HepG2 (cell line): ENCODE measurements around the gene CEBPE. TPM values are rescaled to one million over a fixed set of nuclear protein-coding genes. Genes with fewer than 3 reads are reported as not detected.
A peak's percentile ranks its signal among the peaks of the same experiment; 100 is the strongest.

Source experiments
- ATAC-seq: fragments of 200-7000 bp; cut with Tn5 transposase; 3 replicates; pipeline ENCODE4 v1.9.1; 2020; ENCODE audit warnings: mild to moderate bottlenecking, moderate library complexity
- BruUV-seq: library from RNA; stranded (reverse); fragments of 400-500 nt; replicated peaks from 2 replicates; lab custom pipeline; 2021; lab: Mats Ljungman, UMichigan
- CTCF ChIA-PET: fragments of 300-600 bp; formaldehyde crosslinking; extraction: SDS; loops from one replicate; lab custom pipeline; 2021; ENCODE audit warnings: low total read pairs, inconsistent platforms, low intra/inter-chr PET ratio; lab: Yijun Ruan, JAX
- POLR2A ChIA-PET: fragments of 350-600 bp; sonication (Branson Sonifier 250); formaldehyde crosslinking; loops from one replicate; lab custom pipeline; 2020; ENCODE audit warnings: antibody characterized with exemption, inconsistent platforms; lab: Yijun Ruan, JAX
- DNase-seq: peaks from one replicate; pipeline ENCODE4 v3.0.0-alpha.2; 2015; ENCODE audit warnings: low spot score
- FAIRE-seq: peaks from 3 replicates; lab custom pipeline; 2011; peaks lifted over from hg19 to GRCh38; lab: Jason Lieb, UNC
- H2AFZ ChIP-seq: one replicate; pipeline ENCODE4 v1.6.1; 2011; ENCODE audit warnings: low read length, inconsistent platforms
- H3K27ac ChIP-seq: fragments of 300-600 bp; 3 replicates; pipeline ENCODE4 v1.8.0; 2011; ENCODE audit warnings: mixed run types, mild to moderate bottlenecking, mixed read lengths, low read length, inconsistent platforms; ENCODE audit not compliant: insufficient read depth; ENCODE audit errors: extremely low read length
- H3K27me3 ChIP-seq, 2 experiments: fragments of 200-600 bp in 1 of 2; 2 replicates in 1 of 2; 3 replicates in 1 of 2; pipeline versions ENCODE4 v1.6.0 to v1.8.0; 2011; ENCODE audit warnings: low read length in 2 of 2, mild to moderate bottlenecking in 2 of 2, moderate library complexity in 2 of 2, inconsistent platforms in 1 of 2; ENCODE audit not compliant: insufficient read depth in 2 of 2, control insufficient read depth in 1 of 2
- H3K36me3 ChIP-seq, 2 experiments: fragments of 200-600 bp in 1 of 2; replicated peaks in 1 of 2; 2 replicates in 1 of 2; 3 replicates in 1 of 2; pipeline versions ENCODE4 v1.5.1 to v1.8.0; 2011; ENCODE audit warnings: low read length in 2 of 2, inconsistent platforms in 1 of 2; ENCODE audit not compliant: insufficient read depth in 2 of 2, control insufficient read depth in 1 of 2
- H3K4me1 ChIP-seq: 2 replicates; pipeline ENCODE4 v1.5.1; 2012; ENCODE audit warnings: low read length, inconsistent platforms; ENCODE audit not compliant: insufficient read depth
- H3K4me2 ChIP-seq: 2 replicates; pipeline ENCODE4 v1.6.0; 2011; ENCODE audit warnings: low read depth, low read length, inconsistent platforms
- H3K4me3 ChIP-seq, 3 experiments: fragments of 200-600 bp in 1 of 3; sonication (generic), shearing (Covaris generic) in 1 of 3; replicated peaks in 1 of 3; 2 replicates each; pipeline ENCODE4 v1.5.1; 2011 to 2016; ENCODE audit warnings: low read length in 3 of 3, inconsistent platforms in 2 of 3, low read depth in 2 of 3, mild to moderate bottlenecking in 2 of 3, control low read depth in 1 of 3, mixed read lengths in 1 of 3; ENCODE audit not compliant: insufficient read depth in 1 of 3
- H3K79me2 ChIP-seq: one replicate; pipeline ENCODE4 v1.6.1; 2011; ENCODE audit warnings: low read length, inconsistent platforms; ENCODE audit not compliant: insufficient read depth
- H3K9ac ChIP-seq: 2 replicates; pipeline ENCODE4 v1.6.0; 2011; ENCODE audit warnings: mild to moderate bottlenecking, low read depth, low read length, inconsistent platforms; ENCODE audit not compliant: insufficient read depth
- H3K9me3 ChIP-seq: 2 replicates; pipeline ENCODE4 v1.5.1; 2012; ENCODE audit warnings: mild to moderate bottlenecking, low read length
- H4K20me1 ChIP-seq: 2 replicates; pipeline ENCODE4 v1.6.0; 2011; ENCODE audit warnings: inconsistent platforms, mild to moderate bottlenecking, low read length, moderate library complexity; ENCODE audit not compliant: insufficient read depth
- BRD4 ChIP-seq: sonication (generic); formaldehyde crosslinking; IDR thresholded peaks from 2 replicates; pipeline ENCODE4 v1.4.0; 2020; ENCODE audit warnings: missing genetic modification reagents
- CHD2 ChIP-seq: IDR thresholded peaks from 2 replicates; pipeline ENCODE4 v1.6.1; 2011; ENCODE audit warnings: low read depth, low read length, improper control_type of control experiment
- SMYD3 ChIP-seq: sonication (generic); formaldehyde crosslinking; IDR thresholded peaks from 2 replicates; pipeline ENCODE4 v1.8.1; 2023; ENCODE audit warnings: mild to moderate bottlenecking, missing genetic modification reagents
- SNAI1 ChIP-seq: sonication (generic); formaldehyde crosslinking; IDR thresholded peaks from 2 replicates; pipeline ENCODE4 v1.5.0; 2020; ENCODE audit warnings: mild to moderate bottlenecking, missing genetic modification reagents, borderline replicate concordance
- STAT5B ChIP-seq: sonication (generic); formaldehyde crosslinking; IDR thresholded peaks from 2 replicates; pipeline ENCODE4 v1.4.0; 2020; ENCODE audit warnings: missing genetic modification reagents
- TEAD2 ChIP-seq: sonication (generic); formaldehyde crosslinking; IDR thresholded peaks from 2 replicates; pipeline ENCODE4 v1.9.0; 2021; ENCODE audit warnings: missing genetic modification reagents
- TOE1 ChIP-seq: sonication (generic); formaldehyde crosslinking; IDR thresholded peaks from 2 replicates; pipeline ENCODE4 v1.4.0; 2020; ENCODE audit warnings: mild to moderate bottlenecking, missing genetic modification reagents
- ZHX2 ChIP-seq, 2 experiments: sonication (generic) in 1 of 2; formaldehyde crosslinking in 1 of 2; IDR thresholded peaks; 2 replicates each; pipeline versions ENCODE4 v1.6.1 to v1.9.0; 2014 to 2022; ENCODE audit warnings: antibody characterized with exemption in 1 of 2, borderline replicate concordance in 1 of 2, inconsistent platforms in 1 of 2, low read depth in 1 of 2, missing genetic modification reagents in 1 of 2
- ZNF432 ChIP-seq: sonication (generic); formaldehyde crosslinking; IDR thresholded peaks from 2 replicates; pipeline ENCODE4 v1.5.0; 2020; ENCODE audit warnings: missing genetic modification reagents, mild to moderate bottlenecking, borderline replicate concordance
- ZNF563 ChIP-seq: sonication (generic); formaldehyde crosslinking; IDR thresholded peaks from 2 replicates; pipeline ENCODE4 v1.8.0; 2022; ENCODE audit warnings: mild to moderate bottlenecking, moderate library complexity, missing genetic modification reagents
- WGBS: methylation state at CpG from one replicate; pipeline ENCODE4 v1.1.6; 2017; ENCODE audit warnings: low lambda C conversion rate; 5-methylcytosine and 5-hydroxymethylcytosine counted together
- in situ Hi-C: cut with HindIII; loops from 2 replicates; pipeline ENCODE4 v1.10.0; 2017; ENCODE audit warnings: low pct_unique_long_range_greater_than_20kb; ENCODE audit not compliant: extremely low pct_ligation_motif_present
- intact Hi-C: fragments of 100-400 bp; cut with micrococcal nuclease; formaldehyde crosslinking; loops from one replicate; pipeline ENCODE4 v1.10.0; 2022; ENCODE audit not compliant: unreplicated experiment
- polyA plus RNA-seq, 8 experiments: library from polyadenylated mRNA; depleted of rRNA in 3 of 8; stranded (reverse) in 7 of 8; unstranded in 1 of 8; fragments of >200 nt; fragmentation: Illumina TruSeq in 4 of 8; extraction: Trizol in 4 of 8; gene quantifications; 2 replicates each; pipeline versions ENCODE4 v1.2.1 to v1.2.3, GENCODE V29; 2011 to 2016; ENCODE audit warnings: low read depth in 4 of 8, missing spikeins in 1 of 8, mixed read lengths in 1 of 8; ENCODE audit not compliant: insufficient read depth in 1 of 8
- total RNA-seq, 5 experiments: library from RNA; depleted of rRNA; stranded (reverse); fragments of >200 nt; fragmentation: Illumina TruSeq; extraction: Trizol; gene quantifications; 2 replicates each; pipeline ENCODE4 v1.2.3, GENCODE V29; 2016; ENCODE audit warnings: low read depth in 1 of 5

The CEBPE gene
- total and polyA plus RNA-seq, 2 of the 13 experiments (the other 11 are each of a cell fraction or from before 2014, with no cell fraction given): 0.09 to 0.11 TPM

DNA sequence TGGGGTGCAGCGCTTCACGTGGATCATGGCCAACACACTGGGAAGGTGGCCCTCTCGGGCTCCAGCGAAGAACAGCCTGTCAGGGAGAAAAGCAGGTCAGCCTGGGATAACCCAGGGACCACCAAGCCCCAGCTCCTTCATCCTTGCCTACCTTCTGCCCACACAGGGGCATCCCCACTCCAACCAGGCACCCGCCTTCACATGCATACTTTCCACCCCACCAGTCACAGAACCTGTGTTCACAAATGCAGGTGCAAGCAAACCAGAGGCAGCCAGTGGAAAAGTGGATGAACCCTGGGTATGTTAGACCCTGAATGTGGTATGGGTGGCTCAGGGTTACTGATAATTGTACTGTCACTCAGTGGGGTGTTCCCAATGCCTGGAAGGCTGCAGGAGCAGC is 12.4 kb upstream of the CEBPE start:
- no peaks in the 10 kb centered on the region for H3K9me3 ChIP-seq
- DNase-seq: no peak
- H3K4me3 ChIP-seq: no peak overlapping the region
- ChIA-PET POLR2A (no interaction called here), CTCF (no interaction called here)
- no peak for TF ChIP-seq TEAD2
- TF ChIP-seq SNAI1 (CRISPR knock-in tag): 0 out of 2 replicates have a peak, but pooled peaks have one; percentile 62
- no peak overlapping the region for H3K27ac ChIP-seq
- no peaks in the 10 kb centered on the region for H3K36me3 ChIP-seq
- H3K27me3 ChIP-seq: peaks cover 21 to 60% of the 10 kb centered on the region in 2 experiments
- WGBS: 7% methylated on average over 5 of the region's 5 CpGs
- H3K4me1 ChIP-seq: peaks cover 3% of the 10 kb centered on the region
- H4K20me1 ChIP-seq: no peaks in the 10 kb centered on the region
- intact Hi-C loops (no loop called here), in situ Hi-C loops (no loop called here)
- no peak overlapping the region for H2AFZ ChIP-seq
- no TSS peak for BruUV-seq
- no peak overlapping the region for H3K4me2 ChIP-seq
- FAIRE-seq: no peak
- no peak overlapping the region for H3K9ac ChIP-seq
- H3K79me2 ChIP-seq: no peaks in the 10 kb centered on the region
- ATAC-seq: no peak; the same call in 2 of the 3 replicates

- POLR2A ChIA-PET: no interaction called here
- no peak for DNase-seq
- CTCF ChIA-PET: no interaction called here
These were observed 11.8 kb upstream of the CEBPE start for GRCh38 chr14:23130871-23131270.

More at GRCh38 chr14:23130871-23131270, 11.8 kb upstream of the CEBPE start:
- Histone ChIP-seq H3K4me3 (no peak overlapping the region), H3K4me2 (no peak overlapping the region), H3K9ac (no peak overlapping the region), H3K36me3 (no peaks in the 10 kb centered on the region), H4K20me1 (no peaks in the 10 kb centered on the region), H3K4me1 (no peaks in the 10 kb centered on the region), H2AFZ (no peak overlapping the region), H3K79me2 (no peaks in the 10 kb centered on the region), H3K27ac (no peak overlapping the region), H3K9me3 (no peaks in the 10 kb centered on the region), H3K27me3 (peaks cover 22 to 60% of the 10 kb centered on the region in 2 experiments)
- ATAC-seq (no peak), FAIRE-seq (no peak)
- BruUV-seq: no TSS peak
- in situ Hi-C loops (no loop called here), intact Hi-C loops (no loop called here)
- WGBS: 2% methylated on average over 3 of the region's 3 CpGs
- TF ChIP-seq TOE1 (CRISPR knock-in tag): no peak
- no peak for TF ChIP-seq CHD2
- TF ChIP-seq ZHX2 (IDR thresholded peaks at IDR 0.05; ENCODE audit: low read depth): no peak
- no peak for TF ChIP-seq ZHX2 (CRISPR knock-in tag; IDR thresholded peaks at IDR 0.05; ENCODE audit: borderline replicate concordance)
- no peak for TF ChIP-seq BRD4 (CRISPR knock-in tag)
- no peak for TF ChIP-seq STAT5B (CRISPR knock-in tag)
- no peak for TF ChIP-seq ZNF563
- TF ChIP-seq ZNF432: no peak
- TF ChIP-seq SMYD3 (CRISPR knock-in tag): no peak
